ENCODE results near the gene TBC1D10A.

- TF ChIP-seq, protein P1, sequence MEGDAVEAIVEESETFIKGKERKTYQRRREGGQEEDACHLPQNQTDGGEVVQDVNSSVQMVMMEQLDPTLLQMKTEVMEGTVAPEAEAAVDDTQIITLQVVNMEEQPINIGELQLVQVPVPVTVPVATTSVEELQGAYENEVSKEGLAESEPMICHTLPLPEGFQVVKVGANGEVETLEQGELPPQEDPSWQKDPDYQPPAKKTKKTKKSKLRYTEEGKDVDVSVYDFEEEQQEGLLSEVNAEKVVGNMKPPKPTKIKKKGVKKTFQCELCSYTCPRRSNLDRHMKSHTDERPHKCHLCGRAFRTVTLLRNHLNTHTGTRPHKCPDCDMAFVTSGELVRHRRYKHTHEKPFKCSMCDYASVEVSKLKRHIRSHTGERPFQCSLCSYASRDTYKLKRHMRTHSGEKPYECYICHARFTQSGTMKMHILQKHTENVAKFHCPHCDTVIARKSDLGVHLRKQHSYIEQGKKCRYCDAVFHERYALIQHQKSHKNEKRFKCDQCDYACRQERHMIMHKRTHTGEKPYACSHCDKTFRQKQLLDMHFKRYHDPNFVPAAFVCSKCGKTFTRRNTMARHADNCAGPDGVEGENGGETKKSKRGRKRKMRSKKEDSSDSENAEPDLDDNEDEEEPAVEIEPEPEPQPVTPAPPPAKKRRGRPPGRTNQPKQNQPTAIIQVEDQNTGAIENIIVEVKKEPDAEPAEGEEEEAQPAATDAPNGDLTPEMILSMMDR (IDR thresholded peaks at IDR 0.05): no peak
- TF ChIP-seq EP300 (IDR thresholded peaks at IDR 0.05; ENCODE audit: low read depth): no peak
- no peak for TF ChIP-seq POLR2A (IDR thresholded peaks at IDR 0.05)
- TF ChIP-seq POLR2AphosphoS5 (IDR thresholded peaks at IDR 0.05): no peak
Observed at GRCh38 chr22:30348404-30348803, 21.7 kb upstream of the TBC1D10A start.
